ENCODE results near the gene VPS11.

VPS11 gene

GRCh38 chr11:119106564-119107537 is 39.2 kb downstream of the VPS11 start, which contains the start of gene C2CD2L:
Gene C2CD2L, plus strand, starts transcription at chr11:119107344. Its CDS starts 398 bp downstream, at chr11:119107742.
- DNase-seq: peak; percentile 81

GRCh38 chr11:119107538-119108145 is 40.0 kb downstream of the VPS11 start:
- DNase-seq: no peak

GRCh38 chr11:119108146-119108856 is 40.7 kb downstream of the VPS11 start:
- no peak for DNase-seq

GRCh38 chr11:119108857-119109221 is 41.2 kb downstream of the VPS11 start:
- DNase-seq: no peak

- no peak for DNase-seq
Observed at GRCh38 chr11:119109843-119110242, 42.2 kb downstream of the VPS11 start.

- DNase-seq: no peak
Observed at GRCh38 chr11:119110439-119110838, 42.8 kb downstream of the VPS11 start.

- DNase-seq: no peak
Observed at GRCh38 chr11:119111361-119111925, 43.8 kb downstream of the VPS11 start.

- no peak for DNase-seq
Observed at GRCh38 chr11:119112314-119113020, 44.8 kb downstream of the VPS11 start.

- no peak for DNase-seq
Observed at GRCh38 chr11:119113716-119114115, 46.1 kb downstream of the VPS11 start.

- no peak for DNase-seq
Observed at GRCh38 chr11:119114351-119114750, 46.7 kb downstream of the VPS11 start.

- DNase-seq: no peak
Observed at GRCh38 chr11:119115484-119116234, 48.0 kb downstream of the VPS11 start.

GRCh38 chr11:119116235-119116594 is 48.6 kb downstream of the VPS11 start:
- no peak for DNase-seq

GRCh38 chr11:119116601-119117000 is 49.0 kb downstream of the VPS11 start:
- no peak for DNase-seq

GRCh38 chr11:119117004-119117706 is 49.5 kb downstream of the VPS11 start:
- no peak for DNase-seq

GRCh38 chr11:119118227-119118626 is 50.6 kb downstream of the VPS11 start:
- no peak for DNase-seq

- no peak for DNase-seq
Observed at GRCh38 chr11:119118946-119119345, 51.3 kb downstream of the VPS11 start.

- no peak for DNase-seq
Observed at GRCh38 chr11:119120639-119121007, 53.0 kb downstream of the VPS11 start.

GRCh38 chr11:119121008-119121810 is 53.6 kb downstream of the VPS11 start, which contains the start of gene HINFP:
Gene HINFP, plus strand, starts transcription at chr11:119121580. Its CDS starts 5,365 bp downstream, at chr11:119126945.
- DNase-seq: peak; percentile 90

GRCh38 chr11:119121811-119122124 is 54.1 kb downstream of the VPS11 start:
- no peak for DNase-seq

- DNase-seq: no peak
Observed at GRCh38 chr11:119125821-119126220, 58.2 kb downstream of the VPS11 start.

Data from NCI-H2171 (cell line).